Inflammatory macrophage treated with lipopolysaccharide for 1 hour (primary cell): ENCODE data around the gene SGSH.
"Not testable (repeated sequence)": the region's sequence is repeated elsewhere in the genome, so short reads cannot be mapped to it uniquely, and the experiment has no call there.

Experiments used
- DNase-seq, 2 donors: peaks; one replicate each; pipeline ENCODE4 v3.0.0-alpha.2; 2020 to 2022

Gene SGSH

GRCh38 chr17:80220054-80220735 lies at the start of gene SGSH, which contains the start of gene SLC26A11:
Gene SGSH, minus strand, starts transcription at chr17:80220333. Its CDS starts 20 bp downstream, at chr17:80220313.
Gene SLC26A11, plus strand, starts transcription at chr17:80220427. Its CDS starts 1,134 bp downstream, at chr17:80221561.
- peak; percentile 55 to 66 for DNase-seq

GRCh38 chr17:80269405-80269807 lies 49.3 kb upstream of the SGSH start:
- DNase-seq, result no peak

GRCh38 chr17:80268427-80268826 lies 48.3 kb upstream of the SGSH start:
- no peak for DNase-seq

- DNase-seq, result no peak
These were observed 47.3 kb upstream of the SGSH start for GRCh38 chr17:80267391-80267790.

- DNase-seq, result no peak
These were observed 45.3 kb upstream of the SGSH start for GRCh38 chr17:80265205-80266068.

- DNase-seq, result peak in 1 of 2 donors; percentile 34
These were observed 44.3 kb upstream of the SGSH start for GRCh38 chr17:80264205-80265075.

- peak; percentile 88 to 97 for DNase-seq
These were observed 43.4 kb upstream of the SGSH start for GRCh38 chr17:80263253-80264204.

- DNase-seq, result no peak
These were observed 42.7 kb upstream of the SGSH start for GRCh38 chr17:80262775-80263244.

- DNase-seq, result no peak
These were observed 42.2 kb upstream of the SGSH start for GRCh38 chr17:80262291-80262690.

GRCh38 chr17:80261895-80262279 lies 41.8 kb upstream of the SGSH start:
- no peak for DNase-seq

- peak in 1 of 2 donors; percentile 34 for DNase-seq
These were observed 41.2 kb upstream of the SGSH start for GRCh38 chr17:80261159-80261894.

GRCh38 chr17:80260791-80261158 lies 40.6 kb upstream of the SGSH start, which contains the start of gene RNF213:
Gene RNF213, plus strand, starts transcription at chr17:80260852. Its CDS starts 2,830 bp downstream, at chr17:80263682.
- DNase-seq, result peak; percentile 43 to 57

GRCh38 chr17:80260069-80260535 lies 40.0 kb upstream of the SGSH start:
- DNase-seq, result peak; percentile 63 to 67

- DNase-seq, result no peak
These were observed 39.4 kb upstream of the SGSH start for GRCh38 chr17:80259457-80260068.

GRCh38 chr17:80258296-80258695 lies 38.2 kb upstream of the SGSH start:
- DNase-seq, result not testable (repeated sequence)

- no peak for DNase-seq
These were observed 37.6 kb upstream of the SGSH start for GRCh38 chr17:80257716-80258213.

GRCh38 chr17:80256034-80256350 lies 35.9 kb upstream of the SGSH start:
- no peak for DNase-seq

- peak; percentile 76 to 80 for DNase-seq
These were observed 34.5 kb upstream of the SGSH start for GRCh38 chr17:80254396-80255251.
